Activated CD8-positive, alpha-beta memory T cell treated with anti-CD3 and anti-CD28 coated beads for 36 hours (primary cell): ENCODE measurements around the gene APBB1IP. TPM values are rescaled to one million over a fixed set of nuclear protein-coding genes. Genes with fewer than 3 reads are reported as not detected.
"Not testable (repeated sequence)": the region's sequence is repeated elsewhere in the genome, so short reads cannot be mapped to it uniquely, and the experiment has no call there.

Experiments used
- CTCF ChIA-PET: fragments of 350-600 bp; sonication (Branson Sonifier 250); formaldehyde crosslinking; loops from one replicate; lab custom pipeline; 2021; ENCODE audit warnings: antibody characterized with exemption; lab: Charles Lee
- POLR2A ChIA-PET: fragments of 350-600 bp; sonication (Branson Sonifier 250); formaldehyde crosslinking; loops from one replicate; lab custom pipeline; 2021; ENCODE audit warnings: antibody characterized with exemption; lab: Charles Lee
- total RNA-seq, 2 experiments: library from RNA; stranded (reverse); gene quantifications; one replicate each; pipeline ENCODE4 v1.2.3, GENCODE V29; 2021

APBB1IP gene
- total RNA-seq = 10 to 100 TPM; 55.0 to 55.9 TPM

- POLR2A ChIA-PET = interaction anchor here (0.6 to 1.5 kb wide), 2 partner anchors 10 to 49 kb away, joined by 3 to 4 read pairs; no protein-coding TSS in a partner anchor
- CTCF ChIA-PET = interaction anchor here (0.5 to 1.1 kb wide), 5 partner anchors 9 to 102 kb away, joined by 3 to 7 read pairs (median 4); no protein-coding TSS in a partner anchor
These were observed at the start of gene APBB1IP for GRCh38 chr10:26437637-26438461. APBB1IP (plus strand) TSS chr10:26438341; CDS start chr10:26492327, 53,986 bp downstream.

GRCh38 chr10:26389533-26389932, 48.6 kb upstream of the APBB1IP start:
- ChIA-PET CTCF (no interaction called here), POLR2A (no interaction called here)

- ChIA-PET POLR2A (no interaction called here), CTCF (interaction anchor here (1.5 kb wide), 1 partner anchor 77 kb away, joined by 3 read pairs; no protein-coding TSS in a partner anchor)
These were observed 46.1 kb upstream of the APBB1IP start for GRCh38 chr10:26391701-26392695.

- CTCF ChIA-PET, POLR2A ChIA-PET: not testable (repeated sequence)
These were observed 39.8 kb upstream of the APBB1IP start for GRCh38 chr10:26398353-26398752.

- CTCF ChIA-PET = no interaction called here
- POLR2A ChIA-PET = no interaction called here
These were observed 30.7 kb upstream of the APBB1IP start for GRCh38 chr10:26407406-26407969.

GRCh38 chr10:26408858-26409494, 29.2 kb upstream of the APBB1IP start:
- CTCF ChIA-PET = no interaction called here
- POLR2A ChIA-PET = no interaction called here

GRCh38 chr10:26410356-26410755, 27.8 kb upstream of the APBB1IP start:
- ChIA-PET CTCF (no interaction called here), POLR2A (no interaction called here)

- ChIA-PET CTCF (interaction anchor here (1.2 kb wide), 1 partner anchor 145 kb away, joined by 3 read pairs; no protein-coding TSS in a partner anchor), POLR2A (no interaction called here)
These were observed 25.2 kb upstream of the APBB1IP start for GRCh38 chr10:26412932-26413331.

GRCh38 chr10:26413375-26413774, 24.8 kb upstream of the APBB1IP start:
- POLR2A ChIA-PET = no interaction called here
- CTCF ChIA-PET = interaction anchor here (1.2 kb wide), 1 partner anchor 144 kb away, joined by 3 read pairs; no protein-coding TSS in a partner anchor

- ChIA-PET CTCF (no interaction called here), POLR2A (no interaction called here)
These were observed 21.0 kb upstream of the APBB1IP start for GRCh38 chr10:26417136-26417535.

- ChIA-PET CTCF (no interaction called here), POLR2A (no interaction called here)
These were observed 15.2 kb upstream of the APBB1IP start for GRCh38 chr10:26422977-26423376.

GRCh38 chr10:26423722-26424121, 14.4 kb upstream of the APBB1IP start:
- ChIA-PET POLR2A (no interaction called here), CTCF (no interaction called here)

- ChIA-PET CTCF (no interaction called here), POLR2A (no interaction called here)
These were observed 7.4 kb upstream of the APBB1IP start for GRCh38 chr10:26430641-26431163.

GRCh38 chr10:26432938-26433337, 5.2 kb upstream of the APBB1IP start:
- POLR2A ChIA-PET = no interaction called here

GRCh38 chr10:26435852-26436251, 2.3 kb upstream of the APBB1IP start:
- ChIA-PET CTCF (no interaction called here), POLR2A (no interaction called here)

More at GRCh38 chr10:26432938-26433337, 5.2 kb upstream of the APBB1IP start:
- CTCF ChIA-PET = interaction anchor here (1.2 kb wide), 1 partner anchor 50 kb away, joined by 3 read pairs; no protein-coding TSS in a partner anchor

GRCh38 chr10:26436848-26437247, 1.3 kb upstream of the APBB1IP start:
- CTCF ChIA-PET = interaction anchor here (1.0 kb wide), 1 partner anchor 10 kb away, joined by 7 read pairs; no protein-coding TSS in a partner anchor
- POLR2A ChIA-PET = no interaction called here

GRCh38 chr10:26438534-26439341, 597 bp downstream of the APBB1IP start:
- POLR2A ChIA-PET = interaction anchor here (0.6 to 1.5 kb wide), 2 partner anchors 9 to 48 kb away, joined by 3 to 4 read pairs; no protein-coding TSS in a partner anchor
- CTCF ChIA-PET = interaction anchor here (0.5 to 1.1 kb wide), 4 partner anchors 8 to 103 kb away, joined by 3 to 5 read pairs (median 4); no protein-coding TSS in a partner anchor
